GM23248 (cell line): ENCODE data around the gene PTPRN2.

Experiments used
- EZH2 ChIP-seq: fragments of 200-600 bp; sonication (generic); IDR thresholded peaks from 2 replicates; pipeline ENCODE4 v1.6.1; 2018; ENCODE audit warnings: antibody characterized with exemption, mild to moderate bottlenecking; ENCODE audit not compliant: insufficient read depth, poor library complexity, severe bottlenecking
- EZH2phosphoT487 ChIP-seq: fragments of 200-600 bp; sonication (generic); IDR thresholded peaks from 2 replicates; pipeline ENCODE4 v1.6.1; 2018; ENCODE audit warnings: antibody characterized with exemption, moderate library complexity, mild to moderate bottlenecking, low read depth; ENCODE audit not compliant: insufficient read depth

GRCh38 chr7:158479021-158479663 is 108.5 kb downstream of the PTPRN2 start:
- no peak for TF ChIP-seq EZH2
- no peak for TF ChIP-seq EZH2phosphoT487
